Ishikawa (cell line): Measurements from ENCODE around the gene CNTNAP5.

Experiments
- CEBPB ChIP-seq: IDR thresholded peaks from 2 replicates; pipeline ENCODE4 v1.6.1; 2012
- CREB1 ChIP-seq: IDR thresholded peaks from 2 replicates; pipeline ENCODE4 v1.6.1; 2012; ENCODE audit warnings: low read depth
- EGR1 ChIP-seq: IDR thresholded peaks from 2 replicates; pipeline ENCODE4 v1.6.1; 2012
- EP300 ChIP-seq: IDR thresholded peaks from 2 replicates; pipeline ENCODE4 v1.6.1; 2012; ENCODE audit warnings: borderline replicate concordance
- FOXM1 ChIP-seq: IDR thresholded peaks from 2 replicates; pipeline ENCODE4 v1.6.1; 2012; ENCODE audit warnings: low read depth, borderline replicate concordance
- MAX ChIP-seq: IDR thresholded peaks from 2 replicates; pipeline ENCODE4 v1.6.1; 2012
- NFIC ChIP-seq: IDR thresholded peaks from 2 replicates; pipeline ENCODE4 v1.6.1; 2012
- RAD21 ChIP-seq: IDR thresholded peaks from 2 replicates; pipeline ENCODE4 v1.6.1; 2012; ENCODE audit warnings: low read depth
- REST ChIP-seq: IDR thresholded peaks from 2 replicates; pipeline ENCODE4 v1.6.1; 2012; ENCODE audit warnings: low read depth, mild to moderate bottlenecking
- TAF1 ChIP-seq: IDR thresholded peaks from 2 replicates; pipeline ENCODE4 v1.6.1; 2012; ENCODE audit warnings: low read depth, mild to moderate bottlenecking
- TCF12 ChIP-seq: IDR thresholded peaks from 2 replicates; pipeline ENCODE4 v1.6.1; 2012; ENCODE audit warnings: low read depth
- TEAD4 ChIP-seq: IDR thresholded peaks from 2 replicates; pipeline ENCODE4 v1.6.1; 2012
- USF1 ChIP-seq: IDR thresholded peaks from 2 replicates; pipeline ENCODE4 v1.6.1; 2012
- YY1 ChIP-seq: IDR thresholded peaks from 2 replicates; pipeline ENCODE4 v1.6.1; 2012; ENCODE audit warnings: low read depth
- ZBTB7A ChIP-seq: IDR thresholded peaks from 2 replicates; pipeline ENCODE4 v1.6.1; 2012; ENCODE audit warnings: low read depth

The CNTNAP5 gene

GRCh38 chr2:124161542-124161941 lies 136.5 kb downstream of the CNTNAP5 start:
- no peak for TF ChIP-seq USF1
- TF ChIP-seq REST, result no peak
- TF ChIP-seq FOXM1, result no peak
- no peak for TF ChIP-seq RAD21
- TF ChIP-seq NFIC, result no peak
- TF ChIP-seq EP300, result no peak
- TF ChIP-seq TCF12, result no peak
- TF ChIP-seq TEAD4, result no peak
- no peak for TF ChIP-seq EGR1
- TF ChIP-seq MAX, result no peak
- no peak for TF ChIP-seq ZBTB7A
- TF ChIP-seq CREB1, result no peak
- no peak for TF ChIP-seq TAF1
- TF ChIP-seq YY1, result no peak
- no peak for TF ChIP-seq CEBPB

GRCh38 chr2:124162256-124162655 lies 137.2 kb downstream of the CNTNAP5 start:
- TF ChIP-seq REST, result no peak

GRCh38 chr2:124163840-124164239 lies 138.8 kb downstream of the CNTNAP5 start:
- TF ChIP-seq CREB1, result no peak
- no peak for TF ChIP-seq TAF1
- no peak for TF ChIP-seq TCF12
- no peak for TF ChIP-seq NFIC
- no peak for TF ChIP-seq ZBTB7A
- no peak for TF ChIP-seq TEAD4
- TF ChIP-seq CEBPB, result no peak
- no peak for TF ChIP-seq FOXM1
- TF ChIP-seq EP300, result no peak
- TF ChIP-seq MAX, result no peak

- no peak for TF ChIP-seq CREB1
- TF ChIP-seq TCF12, result no peak
- TF ChIP-seq TEAD4, result no peak
- no peak for TF ChIP-seq NFIC
- TF ChIP-seq YY1, result no peak
- TF ChIP-seq ZBTB7A, result no peak
- TF ChIP-seq USF1, result no peak
- TF ChIP-seq EP300, result no peak
- no peak for TF ChIP-seq REST
- no peak for TF ChIP-seq TAF1
- no peak for TF ChIP-seq RAD21
- TF ChIP-seq MAX, result no peak
- no peak for TF ChIP-seq EGR1
- TF ChIP-seq FOXM1, result no peak
- no peak for TF ChIP-seq CEBPB
Measured at GRCh38 chr2:124165698-124166097, 140.6 kb downstream of the CNTNAP5 start.

- TF ChIP-seq REST (no peak), CREB1 (no peak), CEBPB (no peak), MAX (no peak), TAF1 (no peak), RAD21 (no peak), TEAD4 (no peak), TCF12 (no peak), EGR1 (no peak), YY1 (no peak), FOXM1 (no peak), EP300 (no peak), NFIC (no peak), USF1 (no peak), ZBTB7A (no peak)
Measured at GRCh38 chr2:124171472-124172063, 146.5 kb downstream of the CNTNAP5 start.
